Measurements from ENCODE around the gene DAG1. TPM values are rescaled to one million over a fixed set of nuclear protein-coding genes. Genes with fewer than 3 reads are reported as not detected.

Gene DAG1
- 34.9 and 52.0 TPM in 2 replicates for total RNA-seq

GRCh38 chr3:49469936-49470713 lies at the start of gene DAG1:
Gene DAG1 (plus strand): TSS chr3:49470267. CDS start chr3:49510535, 40,268 bp downstream.

GRCh38 chr3:49422379-49423248 lies 47.5 kb upstream of the DAG1 start, which contains the start of gene AMT:
Gene AMT (minus strand): TSS chr3:49422473. CDS start chr3:49422450, 23 bp downstream.

GRCh38 chr3:49553692-49554632 lies 83.9 kb downstream of the DAG1 start, which contains the start of gene BSN:
Gene BSN (plus strand): TSS chr3:49554477. CDS start chr3:49554603, 126 bp downstream.

Other genes with a start within 250 kb of the DAG1 start
- gene C3orf62, start 193.0 kb upstream of the DAG1 start, total RNA-seq = 0.96 and 2.1 TPM in 2 replicates
- 13.6 and 15.7 TPM in 2 replicates for gene USP4, start 130.2 kb upstream of the DAG1 start, total RNA-seq
- gene GPX1, start 111.9 kb upstream of the DAG1 start, total RNA-seq = 355 and 723 TPM in 2 replicates
- 376 and 471 TPM in 2 replicates for gene RHOA, start 58.3 kb upstream of the DAG1 start, total RNA-seq
- 6.0 and 8.7 TPM in 2 replicates for gene TCTA, start 57.8 kb upstream of the DAG1 start, total RNA-seq
- 1.2 and 1.7 TPM in 2 replicates for gene AMT, start 47.8 kb upstream of the DAG1 start, total RNA-seq
- gene NICN1, start 40.9 kb upstream of the DAG1 start, total RNA-seq = 1.5 and 2.2 TPM in 2 replicates
- under 0.01 TPM in 1 of 2 replicates, not detected in the other for gene BSN, start 84.2 kb downstream of the DAG1 start, total RNA-seq
- gene APEH, start 204.1 kb downstream of the DAG1 start, total RNA-seq = 208 and 240 TPM in 2 replicates
- gene MST1, start 219.2 kb downstream of the DAG1 start, total RNA-seq = 8.3 and 9.4 TPM in 2 replicates
- gene RNF123, start 219.3 kb downstream of the DAG1 start, total RNA-seq = 17.1 and 19.0 TPM in 2 replicates
- gene AMIGO3, start 249.4 kb downstream of the DAG1 start, total RNA-seq = 0.21 TPM in 1 of 2 replicates, not detected in the other

Data from tracheal epithelial cell (primary cell).